PC-3 (cell line): Measurements from ENCODE around the gene COL4A1.

Source experiments
- CTCF ChIP-seq: fragments of 300-600 bp; sonication (generic); conservative IDR thresholded peaks from 2 replicates; pipeline ENCODE4 v1.5.1; 2017; ENCODE audit warnings: antibody characterized with exemption, low read depth, mild to moderate bottlenecking, low read length
- EZH2phosphoT487 ChIP-seq: fragments of 300-600 bp; sonication (generic); IDR thresholded peaks from 2 replicates; pipeline ENCODE4 v1.6.1; 2018; ENCODE audit warnings: mild to moderate bottlenecking, antibody characterized with exemption, low read length, borderline replicate concordance

- TF ChIP-seq CTCF = no peak
- no peak for TF ChIP-seq EZH2phosphoT487
Measured at GRCh38 chr13:110316196-110316595, 9.2 kb upstream of the COL4A1 start.
